NCI-H2227 (cell line): ENCODE data around the gene EPHA8.

ENCODE experiments used
- DNase-seq: peaks from one replicate; lab custom pipeline; 2025; ENCODE audit not compliant: unreplicated experiment; lab: John Stamatoyannopoulos, UW

Gene EPHA8

GRCh38 chr1:22641247-22641646 lies 78.0 kb downstream of the EPHA8 start:
- DNase-seq, result no peak

DNA sequence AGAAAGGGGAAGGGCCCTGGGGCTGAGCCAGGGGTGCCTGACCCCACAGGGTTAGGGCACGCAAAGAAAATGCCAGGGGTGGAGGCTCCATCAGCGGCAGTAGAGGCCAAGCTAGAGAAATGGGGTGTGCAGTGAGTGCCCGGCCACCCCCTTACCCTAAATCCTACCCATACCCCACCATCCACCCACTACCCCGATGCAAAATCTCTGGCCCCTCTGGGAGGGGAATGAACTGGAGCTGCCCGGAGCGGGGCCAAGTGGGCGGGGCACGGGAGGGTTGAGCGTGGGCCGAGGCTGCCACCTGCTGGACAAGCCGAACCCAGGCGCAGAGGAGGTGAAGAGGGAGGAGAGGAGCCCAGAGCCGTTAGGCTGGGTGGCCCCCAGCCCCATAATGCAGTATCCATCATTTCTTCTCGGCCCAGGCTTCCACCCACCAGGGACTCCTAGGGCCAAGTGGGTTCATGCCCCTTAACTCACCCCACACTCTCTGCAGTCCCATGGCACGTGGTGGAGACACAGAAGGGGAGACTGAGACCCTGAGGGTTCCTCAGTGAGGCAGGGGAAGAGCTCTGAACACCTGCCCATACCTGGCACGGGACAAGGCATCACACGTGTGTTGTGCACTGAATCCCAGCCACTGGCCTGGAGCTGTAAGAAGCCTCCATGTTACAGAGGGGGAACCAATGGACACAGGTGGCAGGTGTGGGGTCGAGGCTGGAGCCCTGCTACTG lies 78.8 kb downstream of the EPHA8 start:
- peak; percentile 83 for DNase-seq

DNA sequence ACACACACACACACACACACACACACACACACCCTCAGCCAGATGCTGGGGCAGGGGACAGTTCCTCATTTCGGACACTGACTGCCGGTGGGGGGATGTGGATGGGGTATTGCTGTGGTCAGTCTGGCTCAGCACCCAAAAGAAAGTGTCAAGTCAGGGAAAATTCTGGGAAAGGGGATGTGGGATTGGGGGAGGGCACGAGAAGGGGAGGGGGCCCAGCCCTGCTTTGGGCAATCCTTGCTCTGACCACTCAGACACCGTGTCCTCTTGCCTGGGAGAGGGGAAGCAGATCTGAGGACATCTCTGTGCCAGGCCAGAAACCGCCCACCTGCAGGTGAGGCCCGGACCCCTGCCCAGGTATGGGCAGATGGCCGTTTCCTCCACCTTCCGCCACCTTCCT lies 80.1 kb downstream of the EPHA8 start, which contains the start of gene C1QC:
Gene C1QC (plus strand): TSS at position 253 of the 400 bp plus-strand sequence. CDS start 391 bp downstream, outside the sequence.
- no peak for DNase-seq

- DNase-seq, result no peak
Observed at GRCh38 chr1:22643928-22644327, 80.6 kb downstream of the EPHA8 start.

- DNase-seq, result no peak
Observed at GRCh38 chr1:22645931-22646330, 82.6 kb downstream of the EPHA8 start.

GRCh38 chr1:22646384-22646783 lies 83.1 kb downstream of the EPHA8 start:
- DNase-seq, result no peak

DNA sequence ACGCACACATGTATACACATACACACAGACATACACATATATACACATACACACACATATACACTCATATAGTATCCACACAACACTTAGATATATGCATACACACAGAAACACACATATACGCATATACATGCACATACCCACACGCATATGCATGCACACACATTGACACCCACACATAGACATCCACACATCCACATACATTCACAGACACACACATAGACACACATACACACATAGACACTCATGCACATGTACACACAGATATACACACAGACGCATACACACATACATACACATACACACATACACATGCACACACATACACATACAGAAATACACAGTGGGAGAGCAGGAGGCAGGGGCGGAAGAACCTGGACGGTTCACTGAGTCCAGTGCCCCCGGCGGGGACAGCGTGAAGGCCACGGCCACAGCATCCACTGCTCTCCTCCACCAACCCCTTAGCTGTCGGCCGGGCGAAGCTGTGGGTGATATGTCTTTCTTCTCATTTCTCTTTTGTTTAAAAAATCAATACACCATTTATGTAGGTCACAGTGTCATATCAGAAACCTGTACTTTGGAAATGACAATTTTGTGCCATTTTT lies 86.9 kb downstream of the EPHA8 start:
- peak; percentile 74 for DNase-seq

- DNase-seq, result peak; percentile 53
Observed at GRCh38 chr1:22651941-22652856, 88.9 kb downstream of the EPHA8 start.

DNA sequence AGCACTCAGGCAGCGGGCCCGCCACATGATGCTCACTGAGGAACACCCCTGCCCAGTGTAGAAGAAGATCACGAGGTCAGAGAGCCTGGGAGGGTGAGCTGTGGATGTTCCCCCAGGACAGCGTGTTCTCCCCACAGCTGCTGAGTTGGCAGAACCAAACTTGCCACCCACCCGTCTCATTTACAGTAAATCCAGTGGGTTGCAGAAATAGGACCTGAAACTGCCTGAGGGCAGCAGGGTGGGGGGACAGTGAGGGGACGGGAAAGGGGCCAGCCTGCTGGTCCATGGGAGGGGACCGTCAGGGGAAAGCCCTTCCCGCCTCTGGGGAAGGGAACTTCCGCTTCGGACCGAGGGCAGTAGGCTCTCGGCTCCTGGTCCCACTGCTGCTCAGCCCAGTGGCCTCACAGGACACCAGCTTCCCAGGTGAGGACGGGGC lies 89.6 kb downstream of the EPHA8 start, which contains the start of gene C1QB:
Gene C1QB (plus strand): TSS at position 356 of the 436 bp plus-strand sequence. CDS start 6,227 bp downstream, outside the sequence.
- no peak for DNase-seq
